HG03521 (cell line): ENCODE data around the gene KLHL11.
A peak's percentile ranks its signal among the peaks of the same experiment; 100 is the strongest.

Experiments
- ATAC-seq: cut with Tn5 transposase; IDR thresholded peaks from one replicate; pipeline ENCODE4 v1.9.1; 2021; ENCODE audit warnings: mild to moderate bottlenecking, moderate library complexity; ENCODE audit not compliant: unreplicated experiment

KLHL11 gene

DNA sequence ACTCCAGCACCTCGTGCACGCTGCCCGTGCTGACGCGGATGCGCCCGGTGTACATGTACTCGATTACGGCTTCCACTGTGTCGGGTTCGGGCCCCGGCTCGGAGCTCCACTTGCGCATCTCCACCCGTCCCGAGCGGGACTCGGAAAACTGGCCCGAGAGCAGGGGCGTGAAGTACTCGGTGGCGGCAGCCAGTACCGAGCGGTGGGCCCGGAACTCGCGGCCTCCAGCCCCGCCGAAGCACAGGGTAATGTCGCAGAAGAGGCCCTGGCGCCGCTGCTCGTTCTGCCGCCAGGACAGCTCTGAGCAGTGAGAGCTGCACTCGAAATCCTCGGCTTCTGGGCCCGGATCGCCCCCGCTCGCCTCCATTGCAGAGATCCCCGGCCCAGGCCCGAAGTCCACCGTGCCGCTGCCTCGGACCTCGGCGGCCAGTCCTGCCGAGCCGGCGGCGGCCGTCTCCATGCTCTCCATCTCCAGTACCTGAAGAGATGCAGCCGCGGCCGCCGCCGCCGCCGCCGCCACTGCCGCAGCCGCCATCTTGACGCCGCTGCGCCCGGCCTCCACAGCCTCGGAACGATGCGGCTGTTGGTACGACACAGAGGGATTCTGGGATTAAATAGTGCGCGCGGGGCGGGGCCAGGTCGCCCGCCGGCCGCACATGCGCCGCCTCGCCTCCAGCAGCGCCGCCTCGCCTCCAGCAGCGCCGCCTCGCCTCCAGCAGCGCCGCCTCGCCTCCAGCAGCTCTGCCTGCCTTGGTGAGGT is at the start of gene KLHL11:
Gene KLHL11 (minus strand): TSS at position 588 of the 760 bp plus-strand sequence. CDS start 53 bp downstream, at position 535.
- ATAC-seq = peak; percentile 91

- no peak for ATAC-seq
Measured at GRCh38 chr17:41915020-41915419, 49.8 kb upstream of the KLHL11 start.

DNA sequence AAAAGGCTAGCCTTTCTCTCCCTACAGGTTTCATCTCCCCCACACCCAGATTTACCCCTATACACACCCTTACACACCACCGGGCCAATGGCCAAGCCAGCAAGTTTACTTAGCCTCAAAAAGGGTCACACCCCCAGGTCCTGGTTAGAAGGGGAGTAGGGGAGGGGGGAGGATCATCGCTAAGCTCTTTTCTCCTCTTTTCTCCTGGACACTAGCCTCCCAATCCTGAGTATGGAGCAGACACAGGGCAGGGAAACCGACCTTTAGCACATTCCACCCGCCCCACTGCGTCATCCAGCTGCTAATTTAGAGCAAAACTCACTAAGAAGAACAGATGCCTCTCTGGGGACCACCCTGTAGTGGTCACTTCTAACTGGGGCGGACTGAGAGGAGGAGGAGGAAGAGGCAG is 49.1 kb upstream of the KLHL11 start:
- ATAC-seq = no peak

GRCh38 chr17:41913798-41914197 is 48.6 kb upstream of the KLHL11 start:
- no peak for ATAC-seq

DNA sequence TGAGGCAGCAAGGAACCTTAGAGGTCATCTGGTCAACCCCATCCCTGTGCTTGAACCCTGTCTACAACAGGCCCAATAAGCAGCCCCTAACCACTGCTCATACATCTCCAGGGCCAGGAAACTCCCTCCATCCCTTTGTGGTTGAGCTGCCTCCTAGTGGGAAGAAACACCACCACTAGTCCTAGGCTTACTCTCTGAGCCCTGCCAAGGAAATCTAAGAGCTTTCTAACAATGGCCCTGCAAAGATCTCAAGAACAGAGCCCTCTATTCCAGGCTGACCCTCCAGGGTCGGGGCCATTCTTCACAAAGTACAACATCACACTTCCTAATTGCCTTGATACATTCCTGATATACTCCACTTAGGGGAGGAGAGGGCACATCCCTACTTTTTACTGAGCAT is 47.7 kb upstream of the KLHL11 start:
- no peak for ATAC-seq

DNA sequence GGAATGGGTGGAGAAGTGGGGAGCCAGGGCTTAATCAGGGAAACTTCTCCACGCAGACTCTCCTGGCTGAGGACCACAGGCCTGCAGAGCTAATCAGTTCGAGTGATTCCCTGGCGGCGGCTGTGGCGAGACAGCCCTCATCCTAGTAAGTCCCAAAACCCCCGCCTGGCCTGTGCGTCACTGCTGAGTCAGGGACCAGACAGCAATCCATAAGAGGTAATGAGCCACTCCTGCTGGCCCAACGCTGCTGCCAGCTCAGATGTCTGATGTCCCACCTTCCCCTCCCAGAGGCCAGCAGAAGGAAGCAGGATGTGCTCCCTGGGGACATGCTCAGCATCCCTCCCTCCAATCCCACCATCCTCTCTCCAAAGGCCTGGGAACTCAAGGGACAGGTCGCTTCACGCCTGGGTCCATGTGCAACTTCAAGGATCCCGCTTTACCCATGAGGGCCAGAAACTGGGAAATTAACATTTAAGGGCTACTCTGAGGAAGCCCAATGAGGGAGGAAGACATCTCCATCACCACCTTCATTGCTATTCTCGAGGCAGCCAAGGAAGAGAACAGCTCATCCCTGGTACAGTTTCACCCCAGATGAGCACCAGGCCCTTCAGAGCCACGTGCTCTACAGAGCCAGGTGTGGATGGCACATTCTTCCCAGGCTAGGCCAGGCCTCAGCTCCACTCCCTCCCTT is 45.6 kb upstream of the KLHL11 start:
- no peak for ATAC-seq

GRCh38 chr17:41909088-41909487 is 43.9 kb upstream of the KLHL11 start:
- ATAC-seq = no peak

DNA sequence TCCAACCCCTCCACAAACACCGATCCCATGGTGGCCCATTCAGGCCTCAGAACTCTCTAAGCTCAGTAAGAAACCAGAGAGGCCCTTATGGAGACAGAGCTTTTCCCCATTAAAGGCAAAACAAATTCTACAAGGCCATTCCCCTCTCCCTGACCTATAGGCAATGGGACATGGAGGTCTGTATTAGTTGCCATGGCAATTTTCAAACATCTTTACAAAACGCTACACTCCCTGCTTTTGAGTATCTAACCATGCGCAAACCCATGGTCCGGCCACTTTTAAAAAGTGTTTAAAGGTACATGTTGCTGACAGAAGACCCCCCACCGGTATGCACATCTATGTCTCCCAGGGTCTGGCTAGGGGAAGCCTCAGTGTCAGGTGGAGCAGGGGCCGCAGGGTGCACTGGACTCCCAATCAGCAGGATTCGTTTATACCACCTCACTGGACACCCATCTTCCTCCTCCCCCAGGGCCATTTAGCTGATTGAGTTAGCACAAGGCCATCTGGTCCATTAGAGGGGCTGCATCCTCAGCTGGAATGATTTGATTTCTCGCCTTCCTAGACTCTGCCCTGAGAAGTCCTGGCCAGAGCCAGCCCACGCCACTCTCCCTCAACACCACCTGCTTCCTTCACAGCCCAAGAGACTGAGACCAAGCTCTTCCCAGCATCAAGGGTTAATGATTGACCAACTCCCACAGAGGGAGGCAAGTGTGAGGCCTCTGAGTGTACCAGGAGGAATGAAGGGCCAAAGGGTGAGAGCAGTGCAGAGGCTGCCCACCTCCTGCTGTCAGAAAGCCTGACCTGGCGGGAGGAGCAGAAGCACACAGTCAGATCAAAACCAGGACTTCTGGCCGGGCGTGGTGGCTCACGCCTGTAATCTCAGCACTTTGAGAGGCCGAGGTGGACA is 42.7 kb upstream of the KLHL11 start:
- no peak for ATAC-seq

DNA sequence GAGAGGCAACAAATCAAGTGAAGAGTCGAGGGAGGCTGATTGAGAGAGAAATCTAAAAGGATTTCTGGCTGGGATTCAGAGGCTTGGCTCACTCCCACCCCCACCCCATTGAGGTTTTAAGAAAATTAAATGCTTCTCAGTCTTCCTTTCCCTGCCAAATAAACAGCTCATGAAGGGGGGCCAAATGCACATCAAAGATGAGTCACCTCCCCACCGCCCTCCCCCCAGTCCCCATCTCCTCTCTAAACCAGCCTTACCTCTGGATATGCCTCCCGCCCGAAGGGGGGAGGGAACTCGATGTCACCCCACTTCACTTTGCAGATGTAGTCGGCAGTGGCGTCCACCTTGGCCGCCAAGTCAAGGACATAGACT is 41.9 kb upstream of the KLHL11 start:
- no peak for ATAC-seq

DNA sequence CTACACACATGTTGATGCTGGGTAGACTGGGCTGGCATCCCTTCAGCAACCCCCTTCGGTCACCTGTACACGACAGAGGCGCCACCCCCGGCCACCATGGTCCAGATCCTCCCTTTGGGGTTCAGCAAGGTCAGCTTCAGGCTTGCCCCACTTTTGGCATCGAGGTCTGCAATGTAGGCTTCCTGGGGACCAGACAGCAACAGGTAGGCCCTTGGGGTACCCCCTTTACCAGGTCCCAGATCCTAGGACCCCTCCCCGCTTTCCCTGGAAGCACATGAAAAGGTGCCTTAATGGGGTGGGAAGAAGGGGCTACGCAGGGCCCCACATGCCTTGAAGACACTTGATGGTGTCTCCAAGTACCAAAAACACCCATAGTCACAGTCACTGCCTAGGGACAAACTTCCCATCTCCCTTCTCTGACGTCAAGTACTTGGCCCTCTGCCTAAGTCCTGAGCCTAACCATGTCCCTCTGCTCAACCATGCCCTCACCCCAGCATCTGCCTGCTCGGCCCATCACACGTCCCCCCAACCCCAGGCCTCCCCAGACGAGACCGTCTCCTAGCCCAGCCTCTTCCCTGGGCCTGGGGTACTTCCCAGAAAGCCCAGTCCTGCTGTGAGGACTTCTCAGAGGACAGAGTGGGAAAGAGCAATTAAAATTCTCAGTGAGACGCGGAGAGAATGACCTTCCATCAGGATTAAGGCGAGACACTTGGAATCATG is 41.4 kb upstream of the KLHL11 start:
- ATAC-seq = no peak

DNA sequence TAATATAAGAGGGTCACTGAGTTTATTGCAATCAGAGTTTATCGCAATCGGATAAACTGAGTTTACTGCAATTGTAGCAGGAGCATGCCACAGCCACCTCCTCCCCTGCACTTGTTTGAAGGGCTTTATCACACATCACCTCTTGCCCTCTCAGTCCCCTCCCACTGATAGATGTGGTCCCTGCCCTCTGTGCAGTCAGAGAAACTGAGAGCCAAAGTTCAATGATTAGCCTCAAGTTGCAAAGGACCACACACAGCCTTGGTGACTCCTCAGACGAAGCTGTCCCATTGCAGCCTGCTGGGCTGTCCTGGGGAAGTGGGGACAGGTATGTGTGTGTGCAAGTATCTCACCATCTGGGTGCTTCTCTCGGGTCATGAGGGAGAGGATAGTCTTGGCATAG is 39.9 kb upstream of the KLHL11 start:
- no peak for ATAC-seq

- ATAC-seq = no peak
Measured at GRCh38 chr17:41904242-41904841, 39.1 kb upstream of the KLHL11 start.

- no peak for ATAC-seq
Measured at GRCh38 chr17:41901646-41902045, 36.4 kb upstream of the KLHL11 start.

DNA sequence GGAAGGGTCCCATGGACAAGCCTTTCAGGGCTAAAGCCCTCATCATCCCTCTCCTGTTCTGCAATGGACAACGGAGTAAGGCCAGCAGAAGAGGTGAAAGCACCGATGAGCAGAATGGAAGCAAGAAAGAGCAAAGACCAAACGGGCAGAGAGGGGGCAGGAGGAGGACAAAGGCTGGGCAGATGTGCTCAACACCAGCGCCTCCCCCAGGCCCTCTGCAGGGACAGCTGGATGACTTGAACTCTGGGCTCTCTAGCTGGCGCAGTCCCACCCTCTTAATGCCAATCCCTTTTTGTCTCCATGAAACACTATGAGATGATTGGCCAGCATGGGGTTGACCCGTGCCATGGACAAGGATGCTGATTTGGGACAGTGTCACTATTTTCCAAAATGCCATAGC is 31.5 kb upstream of the KLHL11 start:
- no peak for ATAC-seq

- no peak for ATAC-seq
Measured at GRCh38 chr17:41895617-41896016, 30.4 kb upstream of the KLHL11 start.

DNA sequence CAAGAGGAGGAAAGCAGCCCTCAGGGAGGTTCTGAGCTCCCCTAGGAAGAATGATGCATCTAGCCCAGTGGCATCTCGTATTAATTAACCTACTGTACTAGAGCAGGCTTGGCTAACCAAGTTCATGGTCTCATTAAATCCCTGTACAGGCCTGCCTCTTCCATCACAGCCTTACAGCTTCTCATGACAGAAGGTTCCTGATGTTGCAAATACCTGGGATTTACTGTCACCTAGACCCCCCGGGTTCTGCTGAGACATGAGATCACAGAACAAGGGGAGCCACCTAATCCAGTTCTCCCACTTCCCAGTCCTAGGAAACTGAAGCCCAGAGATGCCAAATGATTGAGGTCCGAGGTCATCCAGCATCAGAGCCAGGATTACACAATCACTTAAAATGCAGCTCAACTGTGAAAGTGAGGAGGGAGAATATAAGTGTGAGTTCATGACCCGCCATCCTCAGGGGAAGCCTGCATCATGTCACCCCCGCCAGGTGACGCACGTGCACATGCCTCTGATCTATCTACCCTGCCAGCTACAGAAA is 29.6 kb upstream of the KLHL11 start:
- no peak for ATAC-seq

DNA sequence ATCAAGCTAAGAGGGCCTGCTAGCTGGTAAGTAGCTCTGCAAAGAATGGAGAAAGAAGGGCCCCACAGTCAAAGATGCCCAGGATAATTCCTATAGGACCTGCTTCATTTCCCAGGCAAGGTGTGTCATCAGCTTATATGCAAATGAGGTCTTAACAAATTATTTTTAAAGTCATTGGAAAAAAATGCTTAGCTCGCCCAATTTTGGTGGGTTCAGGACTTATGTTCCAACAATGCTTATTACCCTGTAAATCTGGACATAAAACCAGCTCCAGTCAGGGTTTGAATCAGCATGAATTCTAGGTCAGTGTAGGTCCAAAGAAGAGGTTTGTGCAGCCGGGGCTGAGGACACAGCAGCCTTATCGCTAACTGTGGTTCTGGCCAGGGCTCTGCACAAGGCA is 28.2 kb upstream of the KLHL11 start:
- no peak for ATAC-seq

- ATAC-seq = no peak
Measured at GRCh38 chr17:41892021-41892376, 26.8 kb upstream of the KLHL11 start.

DNA sequence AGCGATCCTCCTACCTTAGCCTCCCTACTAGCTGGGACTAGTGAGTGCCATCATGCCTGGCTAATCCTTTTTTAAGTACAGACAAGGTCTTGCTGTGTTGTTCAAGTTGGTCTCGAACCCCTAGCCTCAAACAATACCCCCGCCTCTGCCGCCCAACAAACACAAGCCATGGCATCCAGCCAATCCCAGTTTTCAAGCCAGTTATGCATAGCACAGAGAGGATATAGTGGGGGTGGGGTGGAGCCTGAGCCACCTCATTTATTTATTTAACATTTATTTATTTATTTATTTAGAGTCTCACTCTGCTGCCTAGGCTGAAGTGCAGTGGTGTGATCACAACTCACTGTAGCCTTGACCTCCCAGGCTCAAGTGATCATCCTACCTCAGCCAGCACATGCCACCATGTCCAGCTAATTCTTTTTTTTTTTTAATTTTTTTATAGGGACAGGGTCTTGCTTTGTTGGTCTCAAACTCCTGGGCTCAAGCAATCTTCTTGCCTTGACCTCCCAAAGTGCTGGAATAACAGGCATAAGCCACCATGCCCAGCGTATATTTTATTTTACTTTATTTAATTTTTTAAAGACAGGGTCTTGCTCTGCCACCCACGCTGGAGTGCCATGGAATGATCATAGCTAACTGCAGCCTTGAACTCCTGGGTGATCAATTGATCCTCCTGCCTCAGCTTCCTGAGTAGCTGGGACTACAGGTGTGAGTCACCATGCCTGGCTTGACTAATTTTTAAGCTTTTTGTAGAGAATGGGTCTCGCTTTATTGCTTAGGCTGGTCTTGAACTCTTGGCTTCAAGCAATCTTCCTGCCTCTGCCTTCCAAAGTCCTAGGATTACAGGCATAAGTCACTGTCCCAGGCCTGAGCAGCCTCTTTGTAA is 26.2 kb upstream of the KLHL11 start:
- ATAC-seq = no peak
